ENCODE results near the gene ARPC5L.

- TF ChIP-seq, protein P1, sequence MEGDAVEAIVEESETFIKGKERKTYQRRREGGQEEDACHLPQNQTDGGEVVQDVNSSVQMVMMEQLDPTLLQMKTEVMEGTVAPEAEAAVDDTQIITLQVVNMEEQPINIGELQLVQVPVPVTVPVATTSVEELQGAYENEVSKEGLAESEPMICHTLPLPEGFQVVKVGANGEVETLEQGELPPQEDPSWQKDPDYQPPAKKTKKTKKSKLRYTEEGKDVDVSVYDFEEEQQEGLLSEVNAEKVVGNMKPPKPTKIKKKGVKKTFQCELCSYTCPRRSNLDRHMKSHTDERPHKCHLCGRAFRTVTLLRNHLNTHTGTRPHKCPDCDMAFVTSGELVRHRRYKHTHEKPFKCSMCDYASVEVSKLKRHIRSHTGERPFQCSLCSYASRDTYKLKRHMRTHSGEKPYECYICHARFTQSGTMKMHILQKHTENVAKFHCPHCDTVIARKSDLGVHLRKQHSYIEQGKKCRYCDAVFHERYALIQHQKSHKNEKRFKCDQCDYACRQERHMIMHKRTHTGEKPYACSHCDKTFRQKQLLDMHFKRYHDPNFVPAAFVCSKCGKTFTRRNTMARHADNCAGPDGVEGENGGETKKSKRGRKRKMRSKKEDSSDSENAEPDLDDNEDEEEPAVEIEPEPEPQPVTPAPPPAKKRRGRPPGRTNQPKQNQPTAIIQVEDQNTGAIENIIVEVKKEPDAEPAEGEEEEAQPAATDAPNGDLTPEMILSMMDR (IDR thresholded peaks at IDR 0.05; ENCODE audit: borderline replicate concordance, extremely low read depth, low read length, poor library complexity, severe bottlenecking): no peak
- TF ChIP-seq EZH2 (IDR thresholded peaks at IDR 0.05; ENCODE audit: borderline replicate concordance, low read depth, low read length, severe bottlenecking): no peak
These were observed 4.3 kb upstream of the ARPC5L start for GRCh38 chr9:124857533-124858162.

All from DND-41 (cell line).